Stimulated activated CD4-positive, alpha-beta T cell treated with anti-CD3 and anti-CD28 coated beads, Interleukin-12 subunit alpha, Interleukin-12 subunit beta, amount 100 ng/mL, for 4 hours (primary cell): ENCODE data around the gene ZCCHC7.
"Not testable (repeated sequence)": the region's sequence is repeated elsewhere in the genome, so short reads cannot be mapped to it uniquely, and the experiment has no call there.

Experiments used
- DNase-seq: peaks from one replicate; pipeline ENCODE4 v3.0.0-alpha.2; 2020

ZCCHC7 gene

GRCh38 chr9:37179576-37179975, 59.2 kb downstream of the ZCCHC7 start:
- no peak for DNase-seq

GRCh38 chr9:37180138-37180537, 59.8 kb downstream of the ZCCHC7 start:
- no peak for DNase-seq

GRCh38 chr9:37182718-37183117, 62.3 kb downstream of the ZCCHC7 start:
- DNase-seq, result no peak

- DNase-seq, result no peak
Measured at GRCh38 chr9:37184905-37185867, 64.8 kb downstream of the ZCCHC7 start.

- no peak for DNase-seq
Measured at GRCh38 chr9:37187292-37187691, 66.9 kb downstream of the ZCCHC7 start.

GRCh38 chr9:37187713-37188439, 67.5 kb downstream of the ZCCHC7 start:
- no peak for DNase-seq

GRCh38 chr9:37190739-37191138, 70.4 kb downstream of the ZCCHC7 start:
- DNase-seq, result not testable (repeated sequence)

- no peak for DNase-seq
Measured at GRCh38 chr9:37191403-37192089, 71.2 kb downstream of the ZCCHC7 start.

- no peak for DNase-seq
Measured at GRCh38 chr9:37192803-37193202, 72.4 kb downstream of the ZCCHC7 start.

- DNase-seq, result no peak
Measured at GRCh38 chr9:37197158-37198038, 77.0 kb downstream of the ZCCHC7 start.

GRCh38 chr9:37198039-37198729, 77.8 kb downstream of the ZCCHC7 start:
- DNase-seq, result no peak

GRCh38 chr9:37198831-37199230, 78.5 kb downstream of the ZCCHC7 start:
- DNase-seq, result no peak

- DNase-seq, result no peak
Measured at GRCh38 chr9:37200433-37201005, 80.1 kb downstream of the ZCCHC7 start.

GRCh38 chr9:37201581-37201980, 81.2 kb downstream of the ZCCHC7 start:
- no peak for DNase-seq

GRCh38 chr9:37202091-37202490, 81.7 kb downstream of the ZCCHC7 start:
- DNase-seq, result no peak

- not testable (repeated sequence) for DNase-seq
Measured at GRCh38 chr9:37203456-37203855, 83.1 kb downstream of the ZCCHC7 start.

GRCh38 chr9:37206121-37206620, 85.8 kb downstream of the ZCCHC7 start:
- DNase-seq, result no peak

- DNase-seq, result no peak
Measured at GRCh38 chr9:37209431-37210386, 89.3 kb downstream of the ZCCHC7 start.

GRCh38 chr9:37210737-37211523, 90.6 kb downstream of the ZCCHC7 start:
- no peak for DNase-seq
